ENCODE results near the gene BRIP1.

Gene BRIP1

DNA sequence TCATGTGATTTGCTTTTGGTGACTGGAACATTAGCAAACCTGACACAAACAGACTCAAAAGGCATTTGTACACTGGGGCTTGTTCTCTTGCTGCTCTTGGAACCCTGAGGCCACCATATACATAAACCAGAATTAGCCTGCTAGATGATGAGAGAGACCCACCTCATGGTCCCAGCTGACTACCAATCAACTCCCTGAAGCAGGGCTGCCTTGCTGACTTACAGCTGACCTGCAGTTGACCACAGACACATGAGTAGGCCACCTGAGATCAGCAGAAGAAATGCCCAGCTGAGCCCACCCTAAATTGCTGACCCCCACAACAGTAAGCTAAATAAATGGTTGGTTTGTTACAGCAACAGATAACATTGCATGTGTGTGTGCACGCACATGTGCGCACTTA lies 28.7 kb downstream of the BRIP1 start:
- ChIA-PET CTCF (interaction anchor here (0.5 to 1.6 kb wide), 4 partner anchors 28 to 416 kb away, joined by 3 to 9 read pairs (median 3); no protein-coding TSS in a partner anchor), POLR2A (no interaction called here)
- H3K4me1 ChIP-seq (ENCODE audit: control insufficient read depth, insufficient read depth, low read length): no peaks in the 10 kb centered on the region
- no peak overlapping the region for H3K27ac ChIP-seq (ENCODE audit: extremely low read depth, low read depth, low read length)
- TF ChIP-seq KLF16 (tag by site-specific recombination; IDR thresholded peaks at IDR 0.05) (no peak), ZNF549 (tag by site-specific recombination; IDR thresholded peaks at IDR 0.05) (no peak), SP3 (tag by site-specific recombination; IDR thresholded peaks at IDR 0.05) (no peak), ZNF24 (tag by site-specific recombination; IDR thresholded peaks at IDR 0.05) (no peak), SETDB1 (IDR thresholded peaks at IDR 0.05; ENCODE audit: insufficient read length, low read length) (no peak), ZNF16 (tag by site-specific recombination; IDR thresholded peaks at IDR 0.05; ENCODE audit: low read depth) (no peak), ZNF768 (tag by site-specific recombination; IDR thresholded peaks at IDR 0.05) (no peak), ZFP3 (tag by site-specific recombination; IDR thresholded peaks at IDR 0.05; ENCODE audit: low read depth) (no peak), ZNF561 (tag by site-specific recombination; IDR thresholded peaks at IDR 0.05; ENCODE audit: borderline replicate concordance) (no peak)
- TF ChIP-seq, protein P1, sequence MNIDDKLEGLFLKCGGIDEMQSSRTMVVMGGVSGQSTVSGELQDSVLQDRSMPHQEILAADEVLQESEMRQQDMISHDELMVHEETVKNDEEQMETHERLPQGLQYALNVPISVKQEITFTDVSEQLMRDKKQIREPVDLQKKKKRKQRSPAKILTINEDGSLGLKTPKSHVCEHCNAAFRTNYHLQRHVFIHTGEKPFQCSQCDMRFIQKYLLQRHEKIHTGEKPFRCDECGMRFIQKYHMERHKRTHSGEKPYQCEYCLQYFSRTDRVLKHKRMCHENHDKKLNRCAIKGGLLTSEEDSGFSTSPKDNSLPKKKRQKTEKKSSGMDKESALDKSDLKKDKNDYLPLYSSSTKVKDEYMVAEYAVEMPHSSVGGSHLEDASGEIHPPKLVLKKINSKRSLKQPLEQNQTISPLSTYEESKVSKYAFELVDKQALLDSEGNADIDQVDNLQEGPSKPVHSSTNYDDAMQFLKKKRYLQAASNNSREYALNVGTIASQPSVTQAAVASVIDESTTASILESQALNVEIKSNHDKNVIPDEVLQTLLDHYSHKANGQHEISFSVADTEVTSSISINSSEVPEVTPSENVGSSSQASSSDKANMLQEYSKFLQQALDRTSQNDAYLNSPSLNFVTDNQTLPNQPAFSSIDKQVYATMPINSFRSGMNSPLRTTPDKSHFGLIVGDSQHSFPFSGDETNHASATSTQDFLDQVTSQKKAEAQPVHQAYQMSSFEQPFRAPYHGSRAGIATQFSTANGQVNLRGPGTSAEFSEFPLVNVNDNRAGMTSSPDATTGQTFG (tag by site-specific recombination; IDR thresholded peaks at IDR 0.05; ENCODE audit: borderline replicate concordance): no peak
- TF ChIP-seq, protein P2, sequence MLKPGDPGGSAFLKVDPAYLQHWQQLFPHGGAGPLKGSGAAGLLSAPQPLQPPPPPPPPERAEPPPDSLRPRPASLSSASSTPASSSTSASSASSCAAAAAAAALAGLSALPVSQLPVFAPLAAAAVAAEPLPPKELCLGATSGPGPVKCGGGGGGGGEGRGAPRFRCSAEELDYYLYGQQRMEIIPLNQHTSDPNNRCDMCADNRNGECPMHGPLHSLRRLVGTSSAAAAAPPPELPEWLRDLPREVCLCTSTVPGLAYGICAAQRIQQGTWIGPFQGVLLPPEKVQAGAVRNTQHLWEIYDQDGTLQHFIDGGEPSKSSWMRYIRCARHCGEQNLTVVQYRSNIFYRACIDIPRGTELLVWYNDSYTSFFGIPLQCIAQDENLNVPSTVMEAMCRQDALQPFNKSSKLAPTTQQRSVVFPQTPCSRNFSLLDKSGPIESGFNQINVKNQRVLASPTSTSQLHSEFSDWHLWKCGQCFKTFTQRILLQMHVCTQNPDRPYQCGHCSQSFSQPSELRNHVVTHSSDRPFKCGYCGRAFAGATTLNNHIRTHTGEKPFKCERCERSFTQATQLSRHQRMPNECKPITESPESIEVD (tag by site-specific recombination; IDR thresholded peaks at IDR 0.05): no peak
- TF ChIP-seq, protein P3, sequence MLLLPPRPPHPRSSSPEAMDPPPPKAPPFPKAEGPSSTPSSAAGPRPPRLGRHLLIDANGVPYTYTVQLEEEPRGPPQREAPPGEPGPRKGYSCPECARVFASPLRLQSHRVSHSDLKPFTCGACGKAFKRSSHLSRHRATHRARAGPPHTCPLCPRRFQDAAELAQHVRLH (tag by site-specific recombination; IDR thresholded peaks at IDR 0.05): no peak
- TF ChIP-seq, protein P4, sequence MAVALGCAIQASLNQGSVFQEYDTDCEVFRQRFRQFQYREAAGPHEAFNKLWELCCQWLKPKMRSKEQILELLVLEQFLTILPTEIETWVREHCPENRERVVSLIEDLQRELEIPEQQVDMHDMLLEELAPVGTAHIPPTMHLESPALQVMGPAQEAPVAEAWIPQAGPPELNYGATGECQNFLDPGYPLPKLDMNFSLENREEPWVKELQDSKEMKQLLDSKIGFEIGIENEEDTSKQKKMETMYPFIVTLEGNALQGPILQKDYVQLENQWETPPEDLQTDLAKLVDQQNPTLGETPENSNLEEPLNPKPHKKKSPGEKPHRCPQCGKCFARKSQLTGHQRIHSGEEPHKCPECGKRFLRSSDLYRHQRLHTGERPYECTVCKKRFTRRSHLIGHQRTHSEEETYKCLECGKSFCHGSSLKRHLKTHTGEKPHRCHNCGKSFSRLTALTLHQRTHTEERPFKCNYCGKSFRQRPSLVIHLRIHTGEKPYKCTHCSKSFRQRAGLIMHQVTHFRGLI (tag by site-specific recombination; IDR thresholded peaks at IDR 0.05): no peak
- H3K36me3 ChIP-seq (ENCODE audit: control insufficient read depth in 2 of 2, insufficient read depth in 1 of 2, low read length in 2 of 2): peaks cover 23 to 28% of the 10 kb centered on the region in 2 experiments
- no peaks in the 10 kb centered on the region for H3K9me3 ChIP-seq (ENCODE audit: control insufficient read depth, insufficient read depth, low read depth, low read length)
- H3K4me3 ChIP-seq (ENCODE audit: low read depth, low read length): no peak overlapping the region

DNA sequence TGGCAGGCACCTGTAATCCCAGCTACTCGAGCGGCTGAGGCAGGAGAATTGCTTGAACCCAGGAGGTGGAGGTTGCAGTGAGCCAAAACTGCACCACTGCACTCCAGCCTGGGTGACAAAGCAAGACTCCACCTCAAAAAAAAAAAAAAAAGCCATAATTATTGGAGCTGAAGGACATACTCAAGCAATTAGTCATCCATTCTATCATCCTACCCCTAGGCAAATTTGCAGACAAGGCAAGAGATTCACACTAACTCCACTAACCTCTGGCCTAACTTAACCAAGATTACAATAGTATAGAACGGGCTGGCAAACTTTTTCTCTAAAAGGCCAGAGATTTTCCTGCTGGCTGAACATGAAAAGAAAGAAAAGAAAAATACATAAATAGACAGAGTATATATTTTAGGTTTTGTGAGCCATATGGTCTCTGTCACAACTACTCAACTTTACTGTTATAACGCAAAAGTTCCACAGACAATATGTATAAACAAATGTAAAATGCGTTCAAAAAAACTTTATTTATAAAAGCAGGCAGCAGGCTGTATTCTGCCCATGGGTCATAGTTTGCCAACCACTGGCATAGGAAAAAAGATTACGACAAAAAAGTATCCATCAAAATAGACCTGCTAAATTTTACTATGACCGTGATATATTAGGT lies 29.7 kb downstream of the BRIP1 start:
- H3K9me3 ChIP-seq (ENCODE audit: control insufficient read depth, insufficient read depth, low read depth, low read length): no peaks in the 10 kb centered on the region
- ChIA-PET CTCF (interaction anchor here (1.1 to 1.6 kb wide), 2 partner anchors 29 to 199 kb away, joined by 3 to 9 read pairs; no protein-coding TSS in a partner anchor), POLR2A (interaction anchor here (0.5 to 1.0 kb wide), 3 partner anchors 16 to 636 kb away, joined by 3 to 5 read pairs (median 4); partner anchors contain the start of gene BRIP1)
- H3K4me3 ChIP-seq (ENCODE audit: low read depth, low read length): no peak overlapping the region
- peaks cover 24 to 34% of the 10 kb centered on the region in 2 experiments for H3K36me3 ChIP-seq (ENCODE audit: control insufficient read depth in 2 of 2, insufficient read depth in 1 of 2, low read length in 2 of 2)
- no peak overlapping the region for H3K27ac ChIP-seq (ENCODE audit: extremely low read depth, low read depth, low read length)
- no peaks in the 10 kb centered on the region for H3K4me1 ChIP-seq (ENCODE audit: control insufficient read depth, insufficient read depth, low read length)
- TF ChIP-seq ZNF37A (tag by site-specific recombination; IDR thresholded peaks at IDR 0.05): no peak
- TF ChIP-seq, protein P5, sequence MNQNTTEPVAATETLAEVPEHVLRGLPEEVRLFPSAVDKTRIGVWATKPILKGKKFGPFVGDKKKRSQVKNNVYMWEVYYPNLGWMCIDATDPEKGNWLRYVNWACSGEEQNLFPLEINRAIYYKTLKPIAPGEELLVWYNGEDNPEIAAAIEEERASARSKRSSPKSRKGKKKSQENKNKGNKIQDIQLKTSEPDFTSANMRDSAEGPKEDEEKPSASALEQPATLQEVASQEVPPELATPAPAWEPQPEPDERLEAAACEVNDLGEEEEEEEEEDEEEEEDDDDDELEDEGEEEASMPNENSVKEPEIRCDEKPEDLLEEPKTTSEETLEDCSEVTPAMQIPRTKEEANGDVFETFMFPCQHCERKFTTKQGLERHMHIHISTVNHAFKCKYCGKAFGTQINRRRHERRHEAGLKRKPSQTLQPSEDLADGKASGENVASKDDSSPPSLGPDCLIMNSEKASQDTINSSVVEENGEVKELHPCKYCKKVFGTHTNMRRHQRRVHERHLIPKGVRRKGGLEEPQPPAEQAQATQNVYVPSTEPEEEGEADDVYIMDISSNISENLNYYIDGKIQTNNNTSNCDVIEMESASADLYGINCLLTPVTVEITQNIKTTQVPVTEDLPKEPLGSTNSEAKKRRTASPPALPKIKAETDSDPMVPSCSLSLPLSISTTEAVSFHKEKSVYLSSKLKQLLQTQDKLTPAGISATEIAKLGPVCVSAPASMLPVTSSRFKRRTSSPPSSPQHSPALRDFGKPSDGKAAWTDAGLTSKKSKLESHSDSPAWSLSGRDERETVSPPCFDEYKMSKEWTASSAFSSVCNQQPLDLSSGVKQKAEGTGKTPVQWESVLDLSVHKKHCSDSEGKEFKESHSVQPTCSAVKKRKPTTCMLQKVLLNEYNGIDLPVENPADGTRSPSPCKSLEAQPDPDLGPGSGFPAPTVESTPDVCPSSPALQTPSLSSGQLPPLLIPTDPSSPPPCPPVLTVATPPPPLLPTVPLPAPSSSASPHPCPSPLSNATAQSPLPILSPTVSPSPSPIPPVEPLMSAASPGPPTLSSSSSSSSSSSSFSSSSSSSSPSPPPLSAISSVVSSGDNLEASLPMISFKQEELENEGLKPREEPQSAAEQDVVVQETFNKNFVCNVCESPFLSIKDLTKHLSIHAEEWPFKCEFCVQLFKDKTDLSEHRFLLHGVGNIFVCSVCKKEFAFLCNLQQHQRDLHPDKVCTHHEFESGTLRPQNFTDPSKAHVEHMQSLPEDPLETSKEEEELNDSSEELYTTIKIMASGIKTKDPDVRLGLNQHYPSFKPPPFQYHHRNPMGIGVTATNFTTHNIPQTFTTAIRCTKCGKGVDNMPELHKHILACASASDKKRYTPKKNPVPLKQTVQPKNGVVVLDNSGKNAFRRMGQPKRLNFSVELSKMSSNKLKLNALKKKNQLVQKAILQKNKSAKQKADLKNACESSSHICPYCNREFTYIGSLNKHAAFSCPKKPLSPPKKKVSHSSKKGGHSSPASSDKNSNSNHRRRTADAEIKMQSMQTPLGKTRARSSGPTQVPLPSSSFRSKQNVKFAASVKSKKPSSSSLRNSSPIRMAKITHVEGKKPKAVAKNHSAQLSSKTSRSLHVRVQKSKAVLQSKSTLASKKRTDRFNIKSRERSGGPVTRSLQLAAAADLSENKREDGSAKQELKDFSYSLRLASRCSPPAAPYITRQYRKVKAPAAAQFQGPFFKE (tag by site-specific recombination; IDR thresholded peaks at IDR 0.05; ENCODE audit: borderline replicate concordance): no peak
- TF ChIP-seq ZNF394 (tag by site-specific recombination; IDR thresholded peaks at IDR 0.05; ENCODE audit: borderline replicate concordance): no peak
- TF ChIP-seq, protein P6, sequence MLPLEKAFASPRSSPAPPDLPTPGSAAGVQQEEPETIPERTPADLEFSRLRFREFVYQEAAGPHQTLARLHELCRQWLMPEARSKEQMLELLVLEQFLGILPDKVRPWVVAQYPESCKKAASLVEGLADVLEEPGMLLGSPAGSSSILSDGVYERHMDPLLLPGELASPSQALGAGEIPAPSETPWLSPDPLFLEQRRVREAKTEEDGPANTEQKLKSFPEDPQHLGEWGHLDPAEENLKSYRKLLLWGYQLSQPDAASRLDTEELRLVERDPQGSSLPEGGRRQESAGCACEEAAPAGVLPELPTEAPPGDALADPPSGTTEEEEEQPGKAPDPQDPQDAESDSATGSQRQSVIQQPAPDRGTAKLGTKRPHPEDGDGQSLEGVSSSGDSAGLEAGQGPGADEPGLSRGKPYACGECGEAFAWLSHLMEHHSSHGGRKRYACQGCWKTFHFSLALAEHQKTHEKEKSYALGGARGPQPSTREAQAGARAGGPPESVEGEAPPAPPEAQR (tag by site-specific recombination; IDR thresholded peaks at IDR 0.05): no peak
- TF ChIP-seq, protein P7, sequence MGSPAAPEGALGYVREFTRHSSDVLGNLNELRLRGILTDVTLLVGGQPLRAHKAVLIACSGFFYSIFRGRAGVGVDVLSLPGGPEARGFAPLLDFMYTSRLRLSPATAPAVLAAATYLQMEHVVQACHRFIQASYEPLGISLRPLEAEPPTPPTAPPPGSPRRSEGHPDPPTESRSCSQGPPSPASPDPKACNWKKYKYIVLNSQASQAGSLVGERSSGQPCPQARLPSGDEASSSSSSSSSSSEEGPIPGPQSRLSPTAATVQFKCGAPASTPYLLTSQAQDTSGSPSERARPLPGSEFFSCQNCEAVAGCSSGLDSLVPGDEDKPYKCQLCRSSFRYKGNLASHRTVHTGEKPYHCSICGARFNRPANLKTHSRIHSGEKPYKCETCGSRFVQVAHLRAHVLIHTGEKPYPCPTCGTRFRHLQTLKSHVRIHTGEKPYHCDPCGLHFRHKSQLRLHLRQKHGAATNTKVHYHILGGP (tag by site-specific recombination; IDR thresholded peaks at IDR 0.05): no peak
